GM21381 (cell line): Measurements from ENCODE around the gene TM9SF3.
A peak's percentile ranks its signal among the peaks of the same experiment; 100 is the strongest.
"Not testable (repeated sequence)": the region's sequence is repeated elsewhere in the genome, so short reads cannot be mapped to it uniquely, and the experiment has no call there.

Source experiments
- ATAC-seq: cut with Tn5 transposase; IDR thresholded peaks from one replicate; pipeline ENCODE4 v1.9.1; 2021; ENCODE audit warnings: mild to moderate bottlenecking, moderate library complexity; ENCODE audit not compliant: unreplicated experiment

Gene TM9SF3

GRCh38 chr10:96600337-96600736, 13.5 kb upstream of the TM9SF3 start:
- ATAC-seq: no peak

DNA sequence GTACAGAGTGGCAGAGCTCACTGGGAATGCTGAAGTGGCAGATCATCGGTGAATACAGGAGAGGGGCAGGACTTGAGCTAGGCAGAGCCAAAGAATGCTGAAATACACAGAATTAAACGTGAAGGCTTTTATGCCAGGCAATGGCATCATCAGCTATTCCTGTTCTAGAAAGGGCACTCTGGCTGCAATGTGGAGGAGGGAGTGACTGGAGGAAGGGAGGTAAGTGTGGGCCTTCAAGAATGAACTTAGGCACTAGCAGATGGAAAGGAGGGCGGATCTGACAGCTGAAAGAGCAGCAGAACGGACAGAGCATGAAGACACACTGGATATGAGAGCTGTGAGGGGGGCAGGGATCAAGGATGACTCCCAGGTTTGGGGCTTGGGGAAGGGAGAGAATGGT, 12.0 kb upstream of the TM9SF3 start:
- no peak for ATAC-seq

- ATAC-seq: no peak
Observed at GRCh38 chr10:96596422-96597407, 9.9 kb upstream of the TM9SF3 start.

GRCh38 chr10:96595741-96596140, 8.9 kb upstream of the TM9SF3 start:
- no peak for ATAC-seq

DNA sequence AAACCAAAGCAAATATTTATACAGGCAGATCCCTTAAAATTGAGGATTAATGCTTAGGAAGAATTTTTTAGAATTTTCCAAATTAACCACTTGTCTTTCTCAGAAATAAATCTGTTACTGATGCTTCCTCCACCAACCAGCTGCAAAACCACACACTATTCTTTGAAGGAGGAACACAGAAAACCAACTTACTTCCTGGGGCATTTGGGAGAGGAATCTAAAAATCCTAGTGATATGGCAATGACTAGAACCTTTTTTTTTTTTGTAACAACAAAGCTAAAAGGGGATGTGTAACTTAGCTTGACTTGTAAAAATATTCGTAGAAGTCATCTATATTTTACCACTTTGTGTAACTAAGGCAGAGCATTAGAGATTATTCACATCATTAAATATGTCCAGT, 5.1 kb upstream of the TM9SF3 start:
- ATAC-seq: no peak

GRCh38 chr10:96588616-96589419, 2.0 kb upstream of the TM9SF3 start:
- no peak for ATAC-seq

DNA sequence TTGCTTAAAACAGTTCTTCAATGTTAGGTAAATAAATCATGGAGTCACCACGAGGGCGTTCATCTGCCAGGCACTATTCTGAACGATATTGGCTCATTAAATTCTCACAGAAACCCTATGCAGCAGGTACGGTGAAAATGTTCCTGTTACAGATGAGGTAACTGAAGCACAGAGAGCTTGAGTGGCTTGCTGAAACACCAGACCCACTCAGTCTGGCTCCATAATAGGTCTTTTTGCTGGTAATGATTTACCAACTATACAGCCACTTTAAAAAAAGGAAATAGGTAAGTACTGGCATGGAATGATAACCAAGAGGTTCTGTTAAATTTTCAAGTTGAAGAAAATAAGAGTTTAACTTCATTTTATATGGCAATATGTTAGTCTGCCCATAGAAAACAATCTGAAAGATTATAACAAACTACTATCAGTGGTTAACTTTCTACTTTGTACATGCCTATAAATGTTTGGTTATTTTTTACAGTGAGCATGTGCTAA, 1.3 kb upstream of the TM9SF3 start:
- no peak for ATAC-seq

DNA sequence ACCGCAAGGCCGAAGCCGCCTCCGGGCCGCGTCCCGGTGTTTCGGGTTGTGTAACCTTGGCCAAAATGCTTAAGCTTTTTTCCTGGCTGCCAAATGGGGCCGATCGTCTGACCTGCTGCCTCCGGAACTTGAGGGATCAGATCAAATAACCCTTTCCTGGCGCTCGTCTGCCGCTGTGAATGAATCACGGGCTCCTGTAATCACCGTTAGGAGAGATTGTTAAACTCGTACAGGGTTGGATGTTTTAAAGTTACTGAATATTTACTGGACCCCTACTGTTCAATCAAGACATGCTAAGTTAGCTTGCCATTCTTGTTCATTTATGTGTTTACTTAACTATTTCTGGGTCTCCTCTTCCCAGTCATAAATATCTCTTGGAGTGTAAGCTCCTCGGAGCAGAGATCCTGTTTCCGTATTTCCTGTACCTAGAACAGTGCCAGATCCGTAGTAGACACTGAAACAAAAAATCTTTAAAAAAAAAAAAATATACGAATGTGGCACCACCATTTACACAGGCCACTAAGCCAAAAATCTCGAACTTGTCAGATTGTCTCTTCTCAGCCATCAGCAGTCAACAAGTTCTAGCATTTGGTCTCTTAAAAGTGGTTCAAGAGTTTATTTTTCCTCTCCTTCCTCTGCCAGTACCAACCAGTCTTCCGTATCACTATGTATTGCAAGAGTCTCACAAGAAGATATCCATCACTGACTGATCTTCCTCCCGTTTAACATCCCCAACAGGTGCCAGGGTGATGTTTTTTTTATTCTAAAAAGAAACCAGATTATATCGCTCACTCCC, 650 bp upstream of the TM9SF3 start:
- no peak for ATAC-seq

DNA sequence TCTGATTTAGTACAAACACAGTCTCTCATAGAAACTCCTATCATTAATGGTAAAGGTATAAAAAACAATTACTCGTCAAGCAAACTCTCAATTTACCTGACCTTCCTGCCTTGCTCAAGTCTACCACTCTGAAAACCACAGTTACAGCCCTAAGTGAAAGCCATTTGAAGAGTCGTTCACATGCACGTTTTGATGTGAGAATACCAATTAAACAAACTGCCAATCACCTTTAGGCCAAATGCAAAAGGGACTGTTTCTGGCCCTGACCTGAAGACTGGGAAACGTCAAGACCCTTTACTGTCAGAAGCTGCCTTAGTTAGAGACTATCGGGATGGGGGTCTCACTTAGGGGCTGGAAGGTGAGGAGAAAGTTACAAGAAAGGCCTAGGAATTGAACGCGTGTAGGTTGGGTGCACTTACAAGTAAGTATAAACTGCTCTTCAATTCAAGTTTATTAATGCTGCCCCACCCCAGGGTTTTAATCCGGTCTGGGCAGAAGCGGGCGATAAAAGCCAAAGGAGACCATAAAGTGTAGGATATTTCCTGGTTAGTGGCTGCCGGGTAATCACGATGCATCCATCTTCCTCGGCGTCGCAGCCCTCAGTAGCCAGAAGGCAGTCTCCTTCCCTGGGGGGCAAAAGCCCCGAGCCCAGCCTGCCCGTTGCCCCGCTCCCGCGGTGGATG, 935 bp downstream of the TM9SF3 start:
- ATAC-seq: peak; percentile 12

DNA sequence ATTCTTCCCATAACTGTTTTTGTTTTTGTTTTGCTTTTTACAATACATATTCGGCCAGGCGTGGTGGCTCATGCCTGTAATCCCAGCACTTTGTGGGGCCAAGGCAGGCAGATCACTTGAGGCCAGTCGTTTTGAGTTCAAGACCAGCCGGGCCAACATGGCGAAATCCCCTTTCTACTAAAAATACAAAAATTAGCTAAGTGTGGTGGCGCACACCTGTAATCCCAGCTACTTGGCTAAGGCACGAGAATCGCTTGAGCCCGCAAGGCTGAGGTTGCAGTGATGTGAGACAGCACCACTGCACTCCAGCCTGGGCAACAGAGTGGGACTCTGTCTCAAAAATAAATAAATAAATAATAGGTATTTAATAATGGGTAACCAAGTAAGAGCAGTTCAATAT, 2.3 kb downstream of the TM9SF3 start:
- no peak for ATAC-seq

DNA sequence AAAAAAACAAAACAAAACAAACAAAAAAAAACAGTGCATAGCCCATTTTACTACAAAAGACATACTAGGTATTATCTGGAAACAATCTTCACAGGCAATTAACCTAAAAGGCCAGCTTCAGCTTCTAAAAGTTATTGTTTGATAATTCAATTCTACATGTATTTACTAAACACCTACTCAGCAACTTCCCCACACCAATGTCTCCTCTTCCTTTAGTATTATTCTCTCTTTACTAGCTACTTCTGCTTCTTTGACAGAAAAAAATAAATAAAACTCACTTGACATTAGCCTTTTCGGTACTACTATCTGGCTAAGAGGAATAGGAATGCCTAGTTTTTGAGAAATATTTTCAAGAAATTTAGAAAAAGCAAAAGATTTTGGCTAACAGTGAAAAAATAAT, 2.8 kb downstream of the TM9SF3 start:
- no peak for ATAC-seq

DNA sequence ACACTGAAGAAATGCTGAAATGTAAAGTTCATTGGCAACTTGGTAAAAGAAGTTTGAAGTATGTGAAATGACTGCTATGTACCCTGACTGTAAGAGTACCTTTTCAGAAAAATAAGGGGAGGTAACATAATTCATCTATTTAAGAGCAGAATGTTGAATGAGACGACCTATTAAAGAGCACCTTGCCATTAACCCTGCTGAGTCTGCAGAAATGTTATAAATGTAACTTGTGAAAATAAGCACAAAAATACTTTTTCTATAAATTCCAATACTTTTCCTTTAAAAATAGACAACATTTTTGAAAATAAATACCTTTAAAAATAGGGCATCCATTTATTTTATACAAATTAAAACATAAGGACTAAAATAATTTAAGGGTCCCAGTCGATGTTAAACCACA, 7.7 kb downstream of the TM9SF3 start:
- no peak for ATAC-seq

- no peak for ATAC-seq
Observed at GRCh38 chr10:96578633-96579032, 8.2 kb downstream of the TM9SF3 start.

DNA sequence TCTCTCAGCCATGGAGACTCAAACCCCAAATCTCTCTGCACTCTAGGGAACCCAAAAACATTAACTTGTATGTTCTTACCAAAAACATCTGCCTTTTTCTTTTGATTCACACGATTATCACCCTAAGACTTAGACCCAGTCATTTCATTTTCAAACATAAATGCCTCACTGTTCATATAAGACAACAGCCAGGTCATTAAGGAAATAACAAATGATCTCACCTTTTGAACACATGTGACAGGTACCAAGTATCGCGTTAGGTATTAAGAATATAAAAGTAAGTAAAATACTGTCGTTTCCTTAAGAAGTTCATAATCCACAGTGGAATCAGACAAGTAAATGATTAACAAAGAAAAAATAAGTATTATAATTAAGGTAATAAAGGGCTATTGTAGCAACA, 8.8 kb downstream of the TM9SF3 start:
- no peak for ATAC-seq

DNA sequence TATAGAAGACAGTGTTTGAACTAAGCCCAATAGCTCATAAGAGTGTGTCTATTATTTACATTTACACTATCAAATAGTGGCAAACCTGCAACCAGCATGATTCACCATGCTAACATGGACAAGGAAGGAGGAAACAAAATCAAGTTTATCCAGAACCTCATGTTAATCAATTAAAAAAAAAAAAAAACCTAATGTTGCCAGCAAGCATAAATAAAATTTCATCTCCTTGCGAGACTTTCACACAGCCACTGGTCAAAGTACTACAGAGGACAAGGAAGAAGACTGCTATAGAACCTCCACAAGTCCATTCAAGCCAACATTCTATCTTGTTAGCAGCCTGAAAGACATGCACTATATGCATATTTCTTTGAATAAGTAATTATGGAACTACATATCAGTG, 9.7 kb downstream of the TM9SF3 start:
- ATAC-seq: no peak

DNA sequence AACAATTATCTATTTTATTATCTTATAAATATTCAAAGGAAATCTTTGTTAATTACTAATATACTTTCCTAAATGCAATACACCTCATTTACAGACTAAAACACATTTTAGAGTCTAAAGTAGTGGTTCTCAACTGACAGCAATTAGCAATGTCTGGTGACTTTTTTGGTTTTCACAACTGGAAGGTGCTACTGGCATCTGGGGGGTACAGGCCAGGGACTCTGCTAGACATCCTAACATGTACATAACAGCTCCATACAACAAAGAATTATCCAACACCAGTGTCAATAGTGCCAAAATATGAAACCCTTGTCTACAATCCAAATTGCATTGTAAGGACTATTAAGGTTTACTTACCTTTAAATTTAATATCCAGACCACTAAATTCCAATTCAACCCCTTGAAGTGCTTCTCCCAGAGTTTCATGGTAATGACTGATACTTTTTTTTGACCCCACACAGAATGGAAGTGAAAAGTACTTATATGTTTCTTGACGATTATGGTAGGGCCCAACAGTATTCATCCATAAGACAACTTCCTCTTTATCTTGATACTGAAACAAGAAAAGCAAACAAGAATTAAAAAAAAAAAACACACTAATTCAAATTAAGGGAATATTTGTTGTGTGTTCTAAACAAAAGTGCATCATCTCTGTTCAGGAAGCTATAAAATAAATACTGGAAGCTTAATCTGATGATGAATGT, 10.4 kb downstream of the TM9SF3 start:
- no peak for ATAC-seq

DNA sequence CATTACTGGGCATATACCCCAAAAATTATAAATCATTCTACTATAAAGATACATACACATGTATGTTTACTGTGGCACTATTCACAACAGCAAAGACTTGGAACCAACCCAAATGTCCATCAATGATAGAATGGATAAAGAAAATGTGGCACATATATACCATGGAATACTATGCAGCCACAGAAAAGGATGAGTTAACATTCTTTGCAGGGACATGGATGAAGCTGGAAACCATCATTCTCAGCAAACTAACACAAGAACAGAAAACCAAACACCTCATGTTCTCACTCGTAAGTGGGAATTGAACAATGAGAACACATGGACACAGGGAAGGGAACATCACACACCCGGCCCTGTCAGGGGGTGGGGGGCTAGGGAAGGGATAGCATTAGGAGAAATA, 12.2 kb downstream of the TM9SF3 start:
- not testable (repeated sequence) for ATAC-seq

GRCh38 chr10:96573036-96573435, 13.8 kb downstream of the TM9SF3 start:
- ATAC-seq: no peak
